HCT116 (cell line): ENCODE results near the gene FNBP1L. TPM values are rescaled to one million over a fixed set of nuclear protein-coding genes. Genes with fewer than 3 reads are reported as not detected.

ENCODE experiments used
- ATAC-seq: fragments of 200-7000 bp; cut with Tn5 transposase; 2 replicates; pipeline ENCODE4 v1.9.1; 2020; ENCODE audit warnings: mild to moderate bottlenecking, moderate library complexity
- BruUV-seq: library from RNA; stranded (reverse); fragments of 400-500 nt; replicated peaks from 2 replicates; lab custom pipeline; 2021; lab: Mats Ljungman, UMichigan
- CTCF ChIA-PET: fragments of 300-600 bp; sonication (Branson Sonifier 250); formaldehyde crosslinking; loops from one replicate; lab custom pipeline; 2021; ENCODE audit warnings: antibody characterized with exemption; lab: Charles Lee
- POLR2A ChIA-PET: fragments of 300-600, 350-600 bp; sonication (Branson Sonifier 250); formaldehyde crosslinking; loops from one replicate; lab custom pipeline; 2021; ENCODE audit warnings: antibody characterized with exemption; lab: Charles Lee
- RAD21 ChIA-PET, 2 experiments: fragments of 300-600 bp; sonication (Branson Sonifier 250); formaldehyde crosslinking; loops; one replicate each; lab custom pipeline; 2023; ENCODE audit warnings: low total read pairs in 2 of 2; ENCODE audit not compliant: uncharacterized antibody in 2 of 2, unreplicated experiment in 2 of 2, low non-redundant PET in 1 of 2; lab: Charles Lee
- DNase-seq: peaks from one replicate; pipeline ENCODE4 v3.0.0-alpha.2; 2010; ENCODE audit warnings: low read depth, low spot score
- H2AFZ ChIP-seq: fragments of 200-600 bp; shearing (Covaris generic), sonication (generic); 2 replicates; pipeline ENCODE4 v1.6.1; 2017; ENCODE audit warnings: low read depth, mixed run types, mixed read lengths, antibody characterized with exemption, low read length; ENCODE audit not compliant: poor library complexity, severe bottlenecking
- H3K27ac ChIP-seq: 2 replicates; pipeline ENCODE4 v1.5.1; 2012; ENCODE audit warnings: low read depth, low read length
- H3K27me3 ChIP-seq: fragments of 200-600 bp; sonication (generic); 2 replicates; pipeline ENCODE4 v1.6.1; 2016; ENCODE audit warnings: mixed run types, low read length, mixed read lengths; ENCODE audit not compliant: insufficient read depth
- H3K36me3 ChIP-seq, 2 experiments: fragments of 200-500 bp in 1 of 2; fragments of 200-600 bp in 1 of 2; sonication (Bioruptor generic) in 1 of 2; sonication (generic) in 1 of 2; 2 replicates each; pipeline versions ENCODE4 v1.5.1 to v1.6.1; 2014 to 2016; ENCODE audit warnings: low read length in 2 of 2, inconsistent platforms in 1 of 2, mixed read lengths in 1 of 2, mixed run types in 1 of 2; ENCODE audit not compliant: insufficient read depth in 2 of 2, control insufficient read depth in 1 of 2
- H3K4me1 ChIP-seq, 2 experiments: fragments of 200-600 bp in 1 of 2; sonication (generic) in 1 of 2; 2 replicates each; pipeline versions ENCODE4 v1.5.1 to v1.6.1; 2012 to 2017; ENCODE audit warnings: low read length in 2 of 2, inconsistent platforms in 1 of 2, mild to moderate bottlenecking in 1 of 2, mixed read lengths in 1 of 2, mixed run types in 1 of 2, moderate library complexity in 1 of 2; ENCODE audit not compliant: insufficient read depth in 2 of 2, control insufficient read depth in 1 of 2
- H3K4me2 ChIP-seq: fragments of 200-600 bp; sonication (generic); 2 replicates; pipeline ENCODE4 v1.6.1; 2017; ENCODE audit warnings: mixed run types, low read length, mixed read lengths
- H3K4me3 ChIP-seq, 2 experiments: fragments of 200-600 bp in 1 of 2; sonication (generic) in 1 of 2; replicated peaks in 1 of 2; 2 replicates each; pipeline ENCODE4 v1.5.1; 2011 to 2016; ENCODE audit warnings: low read length in 2 of 2, control low read depth in 1 of 2, low read depth in 1 of 2, mild to moderate bottlenecking in 1 of 2, mixed read lengths in 1 of 2, mixed run types in 1 of 2
- H3K79me2 ChIP-seq: fragments of 200-600 bp; sonication (generic); 2 replicates; pipeline ENCODE4 v1.6.1; 2017; ENCODE audit warnings: mild to moderate bottlenecking, mixed run types, low read length, moderate library complexity, mixed read lengths; ENCODE audit not compliant: insufficient read depth
- H3K9ac ChIP-seq: fragments of 200-600 bp; sonication (generic); 2 replicates; pipeline ENCODE4 v1.6.1; 2016; ENCODE audit warnings: low read length, mixed read lengths
- H3K9me2 ChIP-seq: fragments of 200-600 bp; sonication (generic), shearing (Covaris generic); 2 replicates; pipeline ENCODE4 v1.6.1; 2017; ENCODE audit warnings: mixed run types, mild to moderate bottlenecking, moderate library complexity; ENCODE audit not compliant: insufficient read depth
- H3K9me3 ChIP-seq, 2 experiments: fragments of 200-500 bp in 1 of 2; fragments of 200-600 bp in 1 of 2; sonication (Bioruptor generic) in 1 of 2; sonication (generic) in 1 of 2; 2 replicates each; pipeline ENCODE4 v1.6.1; 2014 to 2017; ENCODE audit warnings: low read length in 2 of 2, mixed read lengths in 2 of 2, inconsistent platforms in 1 of 2, low read depth in 1 of 2, mild to moderate bottlenecking in 1 of 2, mixed run types in 1 of 2, moderate library complexity in 1 of 2; ENCODE audit not compliant: control insufficient read depth in 1 of 2, insufficient read depth in 1 of 2
- H4K20me1 ChIP-seq: fragments of 200-600 bp; sonication (generic), shearing (Covaris generic); 2 replicates; pipeline ENCODE4 v1.6.1; 2017; ENCODE audit warnings: mixed run types, mild to moderate bottlenecking, moderate library complexity; ENCODE audit not compliant: insufficient read depth
- EGR1 ChIP-seq: IDR thresholded peaks from 2 replicates; pipeline ENCODE4 v1.6.1; 2012; ENCODE audit warnings: low read depth
- ELF1 ChIP-seq: IDR thresholded peaks from 2 replicates; pipeline ENCODE4 v1.6.1; 2012; ENCODE audit warnings: low read depth, borderline replicate concordance
- EZH2phosphoT487 ChIP-seq: fragments of 200-600 bp; IDR thresholded peaks from 2 replicates; pipeline ENCODE4 v1.6.1; 2018; ENCODE audit warnings: antibody characterized with exemption, borderline replicate concordance
- FOSL1 ChIP-seq: IDR thresholded peaks from 2 replicates; pipeline ENCODE4 v1.6.1; 2012; ENCODE audit warnings: low read depth
- JUND ChIP-seq: IDR thresholded peaks from 2 replicates; pipeline ENCODE4 v1.6.1; 2012
- POLR2A ChIP-seq: IDR thresholded peaks from 2 replicates; pipeline ENCODE4 v1.7.0; 2011; ENCODE audit warnings: borderline replicate concordance; ENCODE audit not compliant: insufficient read depth, insufficient read length; ENCODE audit errors: extremely low read depth
- RAD21 ChIP-seq: IDR thresholded peaks from 2 replicates; pipeline ENCODE4 v1.6.1; 2012; ENCODE audit warnings: low read depth, mild to moderate bottlenecking
- SIN3A ChIP-seq: IDR thresholded peaks from 2 replicates; pipeline ENCODE4 v1.6.1; 2012; ENCODE audit warnings: low read depth
- SP1 ChIP-seq: IDR thresholded peaks from 2 replicates; pipeline ENCODE4 v1.6.1; 2012; ENCODE audit warnings: low read depth
- SRF ChIP-seq: IDR thresholded peaks from 2 replicates; pipeline ENCODE4 v1.6.1; 2012; ENCODE audit warnings: low read depth
- TCF7L2 ChIP-seq: IDR thresholded peaks from 2 replicates; pipeline ENCODE4 v1.7.0; 2011; ENCODE audit warnings: borderline replicate concordance, inconsistent platforms; ENCODE audit not compliant: insufficient read depth, insufficient read length; ENCODE audit errors: extremely low read depth
- YY1 ChIP-seq: IDR thresholded peaks from 2 replicates; pipeline ENCODE4 v1.6.1; 2011; ENCODE audit warnings: low read length, low read depth, moderate library complexity, mild to moderate bottlenecking; ENCODE audit not compliant: insufficient replicate concordance; ENCODE audit errors: extremely low read depth
- ZFX ChIP-seq: fragments of 450-650 bp; IDR thresholded peaks from 2 replicates; pipeline ENCODE4 v1.6.1; 2017
- ZNF274 ChIP-seq: fragments of 200-500 bp; sonication (Bioruptor generic); IDR thresholded peaks from 2 replicates; pipeline ENCODE4 v1.6.1; 2014; ENCODE audit warnings: mild to moderate bottlenecking, low read depth, low read length, inconsistent platforms
- intact Hi-C: fragments of 100-400 bp; cut with micrococcal nuclease; formaldehyde crosslinking; loops from 2 replicates; pipeline ENCODE4 v1.10.0; 2022
- total RNA-seq: library from RNA; stranded (reverse); gene quantifications from one replicate; pipeline ENCODE4 v1.2.1, GENCODE V29; 2021; ENCODE audit not compliant: unreplicated experiment
- TF ChIP-seq, protein P1 (sequence below), 3 experiments: fragments of 200-600 bp in 1 of 3; sonication (generic) in 1 of 3; IDR thresholded peaks in 2 of 3; conservative IDR thresholded peaks in 1 of 3; 2 replicates each; pipeline ENCODE4 v1.5.1; 2012 to 2017; ENCODE audit warnings: low read depth in 2 of 3, low read length in 2 of 3, antibody characterized with exemption in 1 of 3, borderline replicate concordance in 1 of 3, control low read depth in 1 of 3, mild to moderate bottlenecking in 1 of 3, mixed read lengths in 1 of 3, mixed run types in 1 of 3, moderate library complexity in 1 of 3; ENCODE audit not compliant: insufficient read depth in 1 of 3

The FNBP1L gene
- total RNA-seq, 1 experiment from 2014 or later = 26.1 TPM

DNA sequence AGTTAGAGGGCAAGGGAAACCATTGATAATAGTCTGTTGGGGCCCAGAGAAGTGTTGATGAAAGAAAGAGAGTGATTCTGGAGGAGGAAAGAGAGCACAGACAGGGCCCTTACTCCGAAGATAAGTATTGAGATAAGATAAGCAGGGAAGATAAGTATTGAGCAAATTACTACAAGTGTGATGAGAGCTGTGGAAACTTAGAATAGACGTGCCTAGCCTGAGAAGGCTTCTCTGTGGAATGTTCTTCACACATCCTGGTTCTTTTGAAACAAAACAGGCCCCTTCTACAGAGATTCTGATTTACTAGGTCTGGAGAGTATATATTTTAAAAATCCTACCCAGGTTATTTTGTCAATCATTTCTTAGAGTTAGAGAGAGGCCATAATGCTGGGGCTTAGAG is 26.4 kb downstream of the FNBP1L start:
- Histone ChIP-seq H3K27me3 (no peaks in the 10 kb centered on the region), H3K36me3 (no peaks in the 10 kb centered on the region), H3K4me1 (peaks cover 13 to 26% of the 10 kb centered on the region in 2 experiments; a peak in 3 of 4 replicates), H3K9me3 (no peaks in the 10 kb centered on the region; a peak in 1 of 4 replicates), H3K79me2 (peaks cover 71% of the 10 kb centered on the region), H3K4me2 (no peak overlapping the region), H3K4me3 (no peak overlapping the region), H3K27ac (no peak overlapping the region), H2AFZ (no peak overlapping the region)
- no peak for DNase-seq
- no TSS peak for BruUV-seq
- ChIA-PET POLR2A (interaction anchor here (1.2 kb wide), 1 partner anchor 28 kb away, joined by 3 read pairs; no protein-coding TSS in a partner anchor), CTCF (no interaction called here), RAD21 (no interaction called here)
- no peak for ATAC-seq
- TF ChIP-seq ELF1 (no peak), EGR1 (no peak), ZNF274 (no peak), JUND (no peak), POLR2A (no peak), YY1 (no peak), FOSL1 (no peak), RAD21 (no peak), EZH2phosphoT487 (no peak), SP1 (no peak), ZFX (no peak), SIN3A (no peak), SRF (no peak), TCF7L2 (no peak)
- TF ChIP-seq, protein P1, sequence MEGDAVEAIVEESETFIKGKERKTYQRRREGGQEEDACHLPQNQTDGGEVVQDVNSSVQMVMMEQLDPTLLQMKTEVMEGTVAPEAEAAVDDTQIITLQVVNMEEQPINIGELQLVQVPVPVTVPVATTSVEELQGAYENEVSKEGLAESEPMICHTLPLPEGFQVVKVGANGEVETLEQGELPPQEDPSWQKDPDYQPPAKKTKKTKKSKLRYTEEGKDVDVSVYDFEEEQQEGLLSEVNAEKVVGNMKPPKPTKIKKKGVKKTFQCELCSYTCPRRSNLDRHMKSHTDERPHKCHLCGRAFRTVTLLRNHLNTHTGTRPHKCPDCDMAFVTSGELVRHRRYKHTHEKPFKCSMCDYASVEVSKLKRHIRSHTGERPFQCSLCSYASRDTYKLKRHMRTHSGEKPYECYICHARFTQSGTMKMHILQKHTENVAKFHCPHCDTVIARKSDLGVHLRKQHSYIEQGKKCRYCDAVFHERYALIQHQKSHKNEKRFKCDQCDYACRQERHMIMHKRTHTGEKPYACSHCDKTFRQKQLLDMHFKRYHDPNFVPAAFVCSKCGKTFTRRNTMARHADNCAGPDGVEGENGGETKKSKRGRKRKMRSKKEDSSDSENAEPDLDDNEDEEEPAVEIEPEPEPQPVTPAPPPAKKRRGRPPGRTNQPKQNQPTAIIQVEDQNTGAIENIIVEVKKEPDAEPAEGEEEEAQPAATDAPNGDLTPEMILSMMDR (IDR thresholded peaks at IDR 0.05 in 2 of 3, conservative IDR thresholded peaks at IDR 0.05 in 1 of 3; ENCODE audit: borderline replicate concordance in 1 of 3, insufficient read depth in 1 of 3, low read depth in 2 of 3, low read length in 2 of 3) = no peak
- TF ChIP-seq, all 23 proteins: peak for 0
- Histone ChIP-seq H4K20me1 (no peaks in the 10 kb centered on the region), H3K9ac (no peak overlapping the region), H3K9me2 (no peaks in the 10 kb centered on the region)
- intact Hi-C loops = no loop called here
